Measurements from ENCODE around the gene B4GALT2. TPM values are rescaled to one million over a fixed set of nuclear protein-coding genes. Genes with fewer than 3 reads are reported as not detected.

B4GALT2 gene
- total RNA-seq, 1 donor: 99.1 TPM

DNA sequence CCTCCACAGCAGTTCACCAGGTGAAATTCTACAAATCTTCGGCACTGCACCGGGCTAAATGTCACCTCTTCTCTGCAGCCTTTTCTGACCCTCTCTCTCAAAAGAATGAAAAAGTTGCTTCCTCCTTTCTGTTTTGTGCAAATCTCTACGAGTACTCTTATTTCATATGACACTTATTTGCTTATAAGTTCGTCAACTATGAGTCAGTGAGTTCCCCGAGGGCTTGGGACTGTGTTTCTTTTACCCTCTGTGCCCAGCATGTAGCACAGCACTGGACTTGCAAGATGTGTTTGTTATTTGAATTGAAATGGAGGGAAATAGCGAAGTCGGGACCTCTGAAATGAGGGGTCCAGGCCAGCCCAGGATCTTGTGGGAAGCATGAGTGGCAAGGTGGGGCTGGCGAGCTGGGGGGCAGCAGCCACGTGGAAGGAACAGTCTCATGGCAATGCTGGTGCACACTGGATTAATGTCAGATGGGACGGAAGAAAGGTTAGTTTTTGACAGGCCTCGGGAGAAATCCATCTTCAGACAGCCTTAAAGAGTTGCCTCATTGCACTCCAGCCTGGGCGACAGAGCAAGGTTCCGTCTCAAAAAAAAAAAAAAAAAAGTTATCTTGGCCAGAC is 46.0 kb downstream of the B4GALT2 start:
- DNase-seq (ENCODE audit: low read depth): no peak
- TF ChIP-seq, protein P1, sequence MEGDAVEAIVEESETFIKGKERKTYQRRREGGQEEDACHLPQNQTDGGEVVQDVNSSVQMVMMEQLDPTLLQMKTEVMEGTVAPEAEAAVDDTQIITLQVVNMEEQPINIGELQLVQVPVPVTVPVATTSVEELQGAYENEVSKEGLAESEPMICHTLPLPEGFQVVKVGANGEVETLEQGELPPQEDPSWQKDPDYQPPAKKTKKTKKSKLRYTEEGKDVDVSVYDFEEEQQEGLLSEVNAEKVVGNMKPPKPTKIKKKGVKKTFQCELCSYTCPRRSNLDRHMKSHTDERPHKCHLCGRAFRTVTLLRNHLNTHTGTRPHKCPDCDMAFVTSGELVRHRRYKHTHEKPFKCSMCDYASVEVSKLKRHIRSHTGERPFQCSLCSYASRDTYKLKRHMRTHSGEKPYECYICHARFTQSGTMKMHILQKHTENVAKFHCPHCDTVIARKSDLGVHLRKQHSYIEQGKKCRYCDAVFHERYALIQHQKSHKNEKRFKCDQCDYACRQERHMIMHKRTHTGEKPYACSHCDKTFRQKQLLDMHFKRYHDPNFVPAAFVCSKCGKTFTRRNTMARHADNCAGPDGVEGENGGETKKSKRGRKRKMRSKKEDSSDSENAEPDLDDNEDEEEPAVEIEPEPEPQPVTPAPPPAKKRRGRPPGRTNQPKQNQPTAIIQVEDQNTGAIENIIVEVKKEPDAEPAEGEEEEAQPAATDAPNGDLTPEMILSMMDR (IDR thresholded peaks at IDR 0.05; ENCODE audit: insufficient read depth, low read length): no peak
- no peak overlapping the region for H3K4me3 ChIP-seq (ENCODE audit: low read depth, low read length)

DNA sequence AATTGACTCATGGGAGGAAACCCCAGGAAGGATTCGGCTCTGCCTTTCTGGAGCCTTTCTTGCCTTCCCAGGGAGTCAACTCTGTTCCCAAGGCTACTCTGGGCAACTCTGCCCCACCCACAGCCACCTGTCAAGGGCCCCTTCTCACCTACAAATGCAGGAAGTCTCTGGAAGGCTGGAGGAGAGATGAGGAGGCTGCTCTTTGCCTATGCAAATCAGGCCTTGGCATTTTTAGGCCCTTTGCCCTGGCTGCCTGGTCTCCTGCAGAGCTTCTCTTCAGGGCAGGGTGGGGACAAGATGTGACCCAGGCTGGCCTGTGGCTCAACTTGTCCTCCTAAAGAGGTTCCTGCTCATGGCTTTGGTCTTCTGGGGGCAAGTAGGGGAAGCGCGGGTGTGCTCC is 46.8 kb downstream of the B4GALT2 start:
- DNase-seq (ENCODE audit: low read depth): no peak
- TF ChIP-seq, protein P1 (IDR thresholded peaks at IDR 0.05; ENCODE audit: insufficient read depth, low read length): no peak
- no peak overlapping the region for H3K4me3 ChIP-seq (ENCODE audit: low read depth, low read length)

DNA sequence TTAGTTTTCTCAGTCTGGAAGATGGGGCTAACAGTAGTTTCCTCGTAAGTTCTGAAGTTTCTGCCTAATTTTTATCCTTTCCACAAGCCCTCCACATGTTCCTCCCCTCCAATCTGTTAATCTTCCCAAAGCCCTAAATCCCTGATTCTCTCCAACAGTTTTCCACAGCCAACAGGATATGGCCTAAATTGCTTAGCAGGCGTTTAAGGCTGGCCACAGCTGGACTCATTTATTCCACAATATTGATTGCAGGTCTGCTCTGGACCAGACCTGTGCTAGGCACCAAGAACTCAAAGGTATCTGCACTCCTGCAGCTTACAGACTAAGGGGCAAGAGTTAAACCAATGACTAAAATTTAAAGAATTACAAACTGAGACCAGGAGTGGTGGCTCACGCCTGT is 48.3 kb downstream of the B4GALT2 start:
- DNase-seq (ENCODE audit: low read depth): no peak
- no peak overlapping the region for H3K4me3 ChIP-seq (ENCODE audit: low read depth, low read length)
- TF ChIP-seq, protein P1 (IDR thresholded peaks at IDR 0.05; ENCODE audit: insufficient read depth, low read length): no peak

DNA sequence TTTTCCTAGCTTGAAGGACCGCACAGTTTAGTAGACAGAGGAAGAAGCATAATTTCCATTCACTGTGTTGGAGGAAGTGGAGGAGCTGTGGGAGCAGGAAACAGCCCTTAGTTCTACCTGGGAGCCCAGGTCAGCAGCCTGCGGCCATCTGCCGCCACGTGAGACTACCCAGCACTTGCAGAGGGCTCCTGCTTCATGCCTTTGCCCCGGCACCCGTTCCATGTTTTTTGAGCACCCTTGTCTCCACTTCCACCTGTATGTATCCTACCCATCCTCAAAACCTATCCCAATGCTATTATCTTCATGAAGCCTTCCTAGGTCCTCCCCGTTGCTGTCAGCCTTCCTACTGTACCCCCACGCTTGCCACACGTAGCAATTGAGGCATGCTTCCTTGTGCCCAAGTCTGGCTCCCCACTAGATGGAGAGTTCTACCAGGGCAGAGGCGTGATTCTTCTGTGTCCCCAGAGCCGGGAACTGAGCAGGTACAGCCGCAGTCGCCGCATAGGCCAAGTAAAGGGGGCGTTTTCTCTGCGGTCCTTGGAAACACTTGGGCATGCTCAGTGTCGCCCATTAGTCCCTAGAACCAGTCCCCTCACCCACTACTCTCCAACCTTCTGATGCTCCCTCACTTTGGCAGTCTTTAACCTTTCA is 50.4 kb downstream of the B4GALT2 start:
- no peak for DNase-seq (ENCODE audit: low read depth)
- TF ChIP-seq, protein P1 (IDR thresholded peaks at IDR 0.05; ENCODE audit: insufficient read depth, low read length): no peak
- H3K4me3 ChIP-seq (ENCODE audit: low read depth, low read length): peak overlapping the region; percentile 83

GRCh38 chr1:44029911-44030604 is 51.0 kb downstream of the B4GALT2 start:
- H3K4me3 ChIP-seq (ENCODE audit: low read depth, low read length): peak overlapping the region; percentile 83
- peak; percentile 87 for DNase-seq (ENCODE audit: low read depth)
- TF ChIP-seq, protein P1 (IDR thresholded peaks at IDR 0.05; ENCODE audit: insufficient read depth, low read length): no peak

DNA sequence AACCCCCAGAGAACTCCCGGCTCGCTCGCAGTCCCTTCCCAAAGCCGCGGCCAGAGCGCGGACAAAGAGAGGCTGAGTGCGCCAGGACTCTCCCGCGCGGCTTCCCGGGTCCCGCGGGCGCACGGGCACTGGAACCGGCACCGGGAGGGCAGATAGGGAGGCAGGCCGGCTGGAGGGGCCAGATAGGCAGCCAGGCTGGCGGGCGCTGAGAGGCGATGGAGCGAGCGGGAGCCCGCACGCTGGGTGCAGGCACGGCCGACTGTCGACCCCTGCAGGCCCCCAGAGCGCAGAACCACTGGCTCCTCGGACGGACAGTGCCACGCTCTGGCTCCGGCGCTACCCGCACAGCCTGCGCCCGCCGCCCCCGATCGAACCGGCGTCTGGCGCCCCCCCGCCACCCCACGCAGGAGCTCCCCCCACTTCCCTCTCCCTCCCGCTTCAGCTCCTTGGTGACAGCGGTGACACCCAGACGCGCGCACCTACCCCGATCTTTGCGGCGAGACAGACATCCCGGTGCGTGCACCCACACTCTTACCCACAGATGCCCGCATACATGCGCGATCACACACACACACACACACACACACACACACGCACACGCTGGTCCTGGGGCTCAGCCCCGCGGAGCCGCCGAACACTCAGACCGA is 51.7 kb downstream of the B4GALT2 start:
- peak; percentile 30 for DNase-seq (ENCODE audit: low read depth)
- peak overlapping the region; percentile 83 for H3K4me3 ChIP-seq (ENCODE audit: low read depth, low read length)
- TF ChIP-seq, protein P1 (IDR thresholded peaks at IDR 0.05; ENCODE audit: insufficient read depth, low read length): peak; percentile 28
